Uterus (tissue), 4 donors: Measurements from ENCODE around the gene REL. TPM values are rescaled to one million over a fixed set of nuclear protein-coding genes. Genes with fewer than 3 reads are reported as not detected.

ENCODE experiments used
- DNase-seq, 2 donors: peaks; one replicate each; pipeline ENCODE4 v3.0.0-alpha.2; 2019 to 2020
- H3K27ac ChIP-seq, 2 donors: fragments of 200-600 bp; sonication (generic); 1 replicate in 1 of 2; 2 replicates in 1 of 2; pipeline ENCODE4 v1.5.1; 2016 to 2018
- H3K27me3 ChIP-seq, 2 donors: fragments of 200-600 bp; sonication (generic); one replicate each; pipeline ENCODE4 v1.5.1; 2018 to 2019; ENCODE audit warnings: control low read depth in 1 of 2
- H3K36me3 ChIP-seq, 2 donors: fragments of 200-600 bp; sonication (generic); one replicate each; pipeline ENCODE4 v1.5.1; 2019; ENCODE audit warnings: control low read depth in 1 of 2
- H3K4me1 ChIP-seq, 2 donors: fragments of 200-600 bp; sonication (generic); one replicate each; pipeline ENCODE4 v1.5.1; 2018 to 2019; ENCODE audit warnings: control low read depth in 1 of 2
- H3K4me3 ChIP-seq, 2 donors: fragments of 200-600 bp; sonication (generic); 1 replicate in 1 of 2; 2 replicates in 1 of 2; pipeline ENCODE4 v1.5.1; 2018 to 2019; ENCODE audit warnings: mild to moderate bottlenecking in 1 of 2
- H3K9me3 ChIP-seq, 2 donors: fragments of 200-600 bp; sonication (generic); one replicate each; pipeline ENCODE4 v1.5.1; 2019; ENCODE audit warnings: control low read depth in 1 of 2
- POLR2A ChIP-seq, 2 donors: fragments of 450-650 bp; IDR thresholded peaks; one replicate each; pipeline ENCODE4 v1.6.1; 2016; ENCODE audit warnings: antibody characterized with exemption in 2 of 2, mild to moderate bottlenecking in 1 of 2, moderate library complexity in 1 of 2
- intact Hi-C: fragments of 100-400 bp; cut with DNase I; formaldehyde crosslinking; loops from one replicate; pipeline ENCODE4 v1.15.1; 2023; ENCODE audit warnings: low total_unique reads
- total RNA-seq, 4 donors: library from RNA; depleted of rRNA in 3 of 4; stranded (reverse); fragments of >200 nt in 3 of 4; gene quantifications; one replicate each; pipeline versions ENCODE4 v1.1.0 to v1.2.4, GENCODE V29; 2014 to 2023
- TF ChIP-seq, protein P1 (sequence below), 4 experiments: fragments of 200-600 bp in 2 of 4; fragments of 450-650 bp in 2 of 4; sonication (generic) in 2 of 4; IDR thresholded peaks; one replicate each; pipeline ENCODE4 v1.5.1; 2016 to 2019; ENCODE audit warnings: antibody characterized with exemption in 4 of 4, mild to moderate bottlenecking in 2 of 4, moderate library complexity in 1 of 4
- donor health status: DM: yes; HTN: yes; CAD: no.

REL gene
- total RNA-seq, 4 donors from 2014 or later = 1.8 to 21.0 (median 12.2) TPM

DNA sequence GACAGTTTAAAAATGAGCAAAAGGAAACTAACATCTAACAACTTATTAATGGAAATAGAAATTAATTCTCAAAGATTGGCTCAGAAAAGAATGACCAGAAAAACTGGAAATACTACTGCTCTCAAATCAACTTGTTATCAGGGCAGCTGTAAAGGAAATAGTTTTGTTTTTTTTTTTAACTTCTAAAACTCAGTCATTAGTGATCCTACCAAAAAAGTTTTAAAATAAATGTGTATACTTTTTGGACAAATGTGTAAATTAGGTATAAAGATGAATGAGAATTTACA, 84.1 kb downstream of the REL start:
- Histone ChIP-seq H3K36me3 (no peaks in the 10 kb centered on the region), H3K27ac (no peak overlapping the region), H3K9me3 (no peaks in the 10 kb centered on the region), H3K4me3 (no peak overlapping the region), H3K4me1 (no peaks in the 10 kb centered on the region), H3K27me3 (no peaks in the 10 kb centered on the region)
- DNase-seq = no peak
- no peak for TF ChIP-seq POLR2A (IDR thresholded peaks at IDR 0.05)
- TF ChIP-seq, protein P1, sequence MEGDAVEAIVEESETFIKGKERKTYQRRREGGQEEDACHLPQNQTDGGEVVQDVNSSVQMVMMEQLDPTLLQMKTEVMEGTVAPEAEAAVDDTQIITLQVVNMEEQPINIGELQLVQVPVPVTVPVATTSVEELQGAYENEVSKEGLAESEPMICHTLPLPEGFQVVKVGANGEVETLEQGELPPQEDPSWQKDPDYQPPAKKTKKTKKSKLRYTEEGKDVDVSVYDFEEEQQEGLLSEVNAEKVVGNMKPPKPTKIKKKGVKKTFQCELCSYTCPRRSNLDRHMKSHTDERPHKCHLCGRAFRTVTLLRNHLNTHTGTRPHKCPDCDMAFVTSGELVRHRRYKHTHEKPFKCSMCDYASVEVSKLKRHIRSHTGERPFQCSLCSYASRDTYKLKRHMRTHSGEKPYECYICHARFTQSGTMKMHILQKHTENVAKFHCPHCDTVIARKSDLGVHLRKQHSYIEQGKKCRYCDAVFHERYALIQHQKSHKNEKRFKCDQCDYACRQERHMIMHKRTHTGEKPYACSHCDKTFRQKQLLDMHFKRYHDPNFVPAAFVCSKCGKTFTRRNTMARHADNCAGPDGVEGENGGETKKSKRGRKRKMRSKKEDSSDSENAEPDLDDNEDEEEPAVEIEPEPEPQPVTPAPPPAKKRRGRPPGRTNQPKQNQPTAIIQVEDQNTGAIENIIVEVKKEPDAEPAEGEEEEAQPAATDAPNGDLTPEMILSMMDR (IDR thresholded peaks at IDR 0.05) = no peak
- intact Hi-C loops = no loop called here

DNA sequence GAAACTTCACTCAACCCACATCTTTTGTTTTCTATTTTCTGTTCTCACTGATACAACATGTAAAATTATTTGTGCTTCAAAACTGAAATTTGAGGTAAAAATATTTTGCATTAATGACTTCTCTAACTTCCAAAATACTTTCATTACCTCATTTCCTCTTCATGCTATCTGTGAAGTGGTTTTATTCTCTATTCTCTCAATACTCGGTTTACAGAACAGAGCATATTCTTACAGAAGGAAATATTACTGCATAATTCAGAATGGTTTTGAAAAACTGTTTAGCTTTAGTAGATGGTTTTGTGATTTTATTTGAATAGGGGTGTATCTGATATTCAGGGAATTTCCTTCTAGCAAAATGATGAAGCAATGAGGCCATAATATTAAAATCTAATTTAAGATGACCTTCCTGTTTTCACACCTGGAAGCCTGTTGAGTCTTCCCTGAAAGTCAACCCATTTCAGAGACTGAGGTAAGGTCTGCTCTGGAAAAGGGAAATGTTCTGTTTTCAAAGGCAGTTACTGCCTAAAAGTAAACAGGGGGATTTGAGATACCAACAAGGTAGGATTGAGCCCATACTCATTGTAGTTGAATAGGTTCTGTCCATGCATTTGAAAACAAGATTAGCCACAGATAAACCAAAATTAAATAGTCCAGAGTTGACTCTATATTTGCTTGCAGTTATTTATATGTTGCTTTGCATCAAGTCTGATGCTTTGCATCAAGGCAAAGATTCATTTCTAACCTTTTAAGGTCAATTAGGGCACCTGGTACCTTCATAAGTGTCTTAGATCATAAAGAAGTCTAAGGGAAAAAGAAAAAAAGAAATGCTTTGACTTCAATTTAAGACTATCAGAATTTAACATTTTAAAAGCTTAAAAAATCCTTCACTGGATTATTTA, 85.4 kb downstream of the REL start:
- TF ChIP-seq, protein P1 (IDR thresholded peaks at IDR 0.05) = no peak
- no peak for TF ChIP-seq POLR2A (IDR thresholded peaks at IDR 0.05)
- Histone ChIP-seq H3K9me3 (no peaks in the 10 kb centered on the region), H3K27ac (no peak overlapping the region), H3K27me3 (no peaks in the 10 kb centered on the region), H3K4me3 (no peak overlapping the region), H3K36me3 (no peaks in the 10 kb centered on the region), H3K4me1 (no peaks in the 10 kb centered on the region)
- DNase-seq = no peak
- intact Hi-C loops = no loop called here

DNA sequence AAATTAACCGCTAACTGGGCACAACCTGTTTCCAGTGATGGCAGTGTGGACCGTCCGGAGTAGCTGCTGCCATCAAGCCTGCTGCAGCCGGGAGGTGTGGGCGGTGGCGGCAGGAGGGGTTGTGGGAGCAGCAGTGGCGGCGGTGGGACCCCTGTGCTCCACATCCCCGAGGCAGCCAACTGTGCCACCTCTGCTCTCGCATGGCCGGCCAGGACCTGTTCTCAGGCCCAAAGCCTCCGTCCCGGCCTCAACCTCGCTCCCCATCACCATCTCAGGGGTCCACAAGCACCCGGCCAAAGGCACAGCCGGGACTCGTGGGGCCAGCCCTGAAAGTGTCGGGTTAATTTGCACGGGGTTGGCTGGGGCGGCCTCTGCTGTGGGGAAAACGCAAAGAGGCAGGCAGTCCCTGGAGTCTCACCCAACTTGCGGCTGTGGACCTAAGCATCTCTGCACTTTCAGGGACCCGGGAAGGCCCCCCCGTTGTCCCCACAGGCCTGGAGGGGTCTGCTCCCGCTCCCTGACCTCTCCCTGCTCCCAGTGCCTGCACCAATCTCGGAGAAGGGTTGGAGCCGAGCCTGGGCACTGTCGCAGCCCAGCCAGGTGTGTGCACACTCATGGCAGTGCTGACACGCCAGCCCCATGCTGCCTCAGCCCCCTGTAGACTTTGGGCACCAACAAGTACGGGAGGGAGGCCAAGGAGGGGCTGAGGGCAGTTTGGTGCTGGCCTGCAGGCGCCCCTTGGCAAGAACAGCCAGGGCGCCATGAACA, 91.7 kb downstream of the REL start:
- H3K9me3 ChIP-seq = no peaks in the 10 kb centered on the region
- no peak for DNase-seq
- no peak overlapping the region for H3K4me3 ChIP-seq
- intact Hi-C loops = no loop called here
- TF ChIP-seq, protein P1 (IDR thresholded peaks at IDR 0.05) = no peak
- no peak for TF ChIP-seq POLR2A (IDR thresholded peaks at IDR 0.05)
- H3K27me3 ChIP-seq = no peaks in the 10 kb centered on the region
- no peaks in the 10 kb centered on the region for H3K36me3 ChIP-seq
- H3K27ac ChIP-seq = no peak overlapping the region
- no peaks in the 10 kb centered on the region for H3K4me1 ChIP-seq

DNA sequence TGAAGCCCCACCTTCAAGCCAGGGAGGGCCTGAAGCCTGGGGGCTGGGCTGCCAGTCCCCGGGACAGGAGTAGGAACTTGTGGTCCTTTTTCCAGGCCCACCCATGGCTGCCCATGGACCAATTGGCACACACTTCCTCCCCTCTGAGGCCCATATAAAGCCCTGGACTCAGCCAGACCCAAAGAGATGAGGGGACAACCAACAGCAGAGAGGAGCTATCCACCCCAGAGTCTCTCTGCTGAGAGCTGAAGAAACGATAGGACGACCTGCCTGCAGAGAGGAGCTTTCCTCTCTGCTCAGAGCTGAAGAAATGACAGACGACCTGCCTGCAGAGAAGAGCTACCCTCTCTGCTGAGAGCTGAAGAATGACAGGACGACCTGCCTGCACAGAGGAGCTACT, 92.3 kb downstream of the REL start:
- intact Hi-C loops = no loop called here
- TF ChIP-seq, protein P1 (IDR thresholded peaks at IDR 0.05) = no peak
- no peak for TF ChIP-seq POLR2A (IDR thresholded peaks at IDR 0.05)
- Histone ChIP-seq H3K9me3 (no peaks in the 10 kb centered on the region), H3K36me3 (no peaks in the 10 kb centered on the region), H3K27me3 (no peaks in the 10 kb centered on the region), H3K4me3 (no peak overlapping the region), H3K4me1 (no peaks in the 10 kb centered on the region), H3K27ac (no peak overlapping the region)
- no peak for DNase-seq

DNA sequence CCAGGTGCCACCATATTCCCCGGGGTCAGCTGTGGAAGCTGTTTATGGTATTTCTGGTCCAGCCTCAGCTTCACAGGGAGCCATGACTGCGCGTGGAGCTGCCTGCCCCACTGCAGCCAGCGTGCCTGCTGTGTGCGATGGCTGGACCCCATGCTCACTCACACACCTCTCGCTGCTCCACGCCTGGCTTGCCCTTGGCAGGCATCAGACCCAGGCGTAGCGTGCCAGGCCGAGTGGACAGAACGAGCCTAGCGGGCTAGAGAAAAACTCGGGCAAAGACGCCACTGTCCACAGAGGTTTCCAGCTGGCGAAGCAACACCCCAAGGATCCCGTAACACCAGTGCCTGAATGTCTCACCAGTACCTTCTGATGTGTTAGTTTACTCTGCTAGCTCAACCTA, 93.3 kb downstream of the REL start:
- TF ChIP-seq, protein P1 (IDR thresholded peaks at IDR 0.05) = no peak
- no peak for TF ChIP-seq POLR2A (IDR thresholded peaks at IDR 0.05)
- H3K27me3 ChIP-seq = no peaks in the 10 kb centered on the region
- no peak overlapping the region for H3K4me3 ChIP-seq
- intact Hi-C loops = no loop called here
- no peaks in the 10 kb centered on the region for H3K9me3 ChIP-seq
- H3K4me1 ChIP-seq = no peaks in the 10 kb centered on the region
- DNase-seq = no peak
- no peaks in the 10 kb centered on the region for H3K36me3 ChIP-seq
- no peak overlapping the region for H3K27ac ChIP-seq
